GM20000 (cell line): ENCODE measurements around the gene M1AP.

Experiments used
- DNase-seq: peaks from one replicate; pipeline ENCODE4 v3.0.0; 2012; ENCODE audit warnings: low spot score
- TF ChIP-seq, protein P1 (sequence below): IDR thresholded peaks from 2 replicates; pipeline ENCODE4 v1.5.1; 2012; ENCODE audit warnings: mild to moderate bottlenecking, control low read depth; ENCODE audit errors: extremely low read depth, missing control alignments

Gene M1AP

DNA sequence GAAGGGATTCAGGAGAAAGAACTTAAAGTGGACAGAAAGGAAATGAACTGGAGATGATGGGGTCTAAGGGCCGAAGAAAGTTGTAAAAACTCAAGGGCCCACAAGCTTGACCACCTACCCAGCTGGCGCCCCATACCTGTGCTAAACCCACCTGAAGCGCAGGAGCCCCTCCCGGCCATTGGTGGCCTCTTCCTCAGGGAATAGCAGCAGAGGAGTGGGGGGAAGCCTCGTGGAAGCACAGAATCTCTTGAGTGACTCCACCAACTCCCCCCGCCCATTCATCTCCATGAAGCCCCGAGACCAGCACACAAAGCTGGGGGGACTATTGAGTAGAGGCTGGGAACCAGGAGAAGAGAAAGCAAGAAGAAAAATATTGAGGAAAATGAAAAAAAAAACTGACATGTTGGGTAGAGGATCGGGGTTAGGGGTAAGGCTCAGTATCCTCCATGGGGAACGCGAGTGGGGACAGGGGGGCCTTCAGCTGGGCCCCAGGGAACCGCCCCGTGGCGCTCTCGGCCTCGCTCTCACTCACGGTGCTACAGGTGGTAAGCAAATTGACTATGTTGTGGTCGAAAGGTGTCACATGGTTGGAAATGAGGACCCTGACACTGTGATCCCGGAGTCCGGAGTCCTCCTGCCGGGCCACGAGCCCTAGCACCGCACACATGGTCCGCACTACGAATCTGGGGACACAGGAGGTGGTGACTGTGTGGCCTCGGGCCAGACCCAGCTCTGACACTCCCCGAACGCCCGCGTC lies 119.4 kb downstream of the M1AP start:
- peak; percentile 35 for DNase-seq
- TF ChIP-seq, protein P1, sequence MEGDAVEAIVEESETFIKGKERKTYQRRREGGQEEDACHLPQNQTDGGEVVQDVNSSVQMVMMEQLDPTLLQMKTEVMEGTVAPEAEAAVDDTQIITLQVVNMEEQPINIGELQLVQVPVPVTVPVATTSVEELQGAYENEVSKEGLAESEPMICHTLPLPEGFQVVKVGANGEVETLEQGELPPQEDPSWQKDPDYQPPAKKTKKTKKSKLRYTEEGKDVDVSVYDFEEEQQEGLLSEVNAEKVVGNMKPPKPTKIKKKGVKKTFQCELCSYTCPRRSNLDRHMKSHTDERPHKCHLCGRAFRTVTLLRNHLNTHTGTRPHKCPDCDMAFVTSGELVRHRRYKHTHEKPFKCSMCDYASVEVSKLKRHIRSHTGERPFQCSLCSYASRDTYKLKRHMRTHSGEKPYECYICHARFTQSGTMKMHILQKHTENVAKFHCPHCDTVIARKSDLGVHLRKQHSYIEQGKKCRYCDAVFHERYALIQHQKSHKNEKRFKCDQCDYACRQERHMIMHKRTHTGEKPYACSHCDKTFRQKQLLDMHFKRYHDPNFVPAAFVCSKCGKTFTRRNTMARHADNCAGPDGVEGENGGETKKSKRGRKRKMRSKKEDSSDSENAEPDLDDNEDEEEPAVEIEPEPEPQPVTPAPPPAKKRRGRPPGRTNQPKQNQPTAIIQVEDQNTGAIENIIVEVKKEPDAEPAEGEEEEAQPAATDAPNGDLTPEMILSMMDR = no peak

DNA sequence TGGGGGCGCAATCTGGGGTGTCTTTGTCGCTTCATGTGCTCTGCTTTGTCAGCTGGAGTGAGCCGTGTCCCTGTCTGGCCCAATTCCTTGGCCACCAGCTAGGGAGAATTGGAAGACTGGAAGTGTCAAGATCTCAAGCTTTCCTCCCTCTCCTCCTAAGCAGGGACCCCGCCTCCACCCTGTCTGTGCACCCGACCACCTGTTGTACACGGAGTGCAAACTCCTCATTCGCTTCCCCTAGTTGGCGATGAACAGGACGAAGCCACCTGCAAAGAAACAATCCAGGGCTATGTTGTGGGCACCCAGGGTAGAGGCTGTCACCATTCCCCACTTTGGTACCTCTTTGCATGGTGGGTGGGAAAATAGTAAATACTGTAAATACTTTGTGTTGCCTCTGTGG lies 120.4 kb downstream of the M1AP start:
- no peak for DNase-seq
- TF ChIP-seq, protein P1 = no peak

DNA sequence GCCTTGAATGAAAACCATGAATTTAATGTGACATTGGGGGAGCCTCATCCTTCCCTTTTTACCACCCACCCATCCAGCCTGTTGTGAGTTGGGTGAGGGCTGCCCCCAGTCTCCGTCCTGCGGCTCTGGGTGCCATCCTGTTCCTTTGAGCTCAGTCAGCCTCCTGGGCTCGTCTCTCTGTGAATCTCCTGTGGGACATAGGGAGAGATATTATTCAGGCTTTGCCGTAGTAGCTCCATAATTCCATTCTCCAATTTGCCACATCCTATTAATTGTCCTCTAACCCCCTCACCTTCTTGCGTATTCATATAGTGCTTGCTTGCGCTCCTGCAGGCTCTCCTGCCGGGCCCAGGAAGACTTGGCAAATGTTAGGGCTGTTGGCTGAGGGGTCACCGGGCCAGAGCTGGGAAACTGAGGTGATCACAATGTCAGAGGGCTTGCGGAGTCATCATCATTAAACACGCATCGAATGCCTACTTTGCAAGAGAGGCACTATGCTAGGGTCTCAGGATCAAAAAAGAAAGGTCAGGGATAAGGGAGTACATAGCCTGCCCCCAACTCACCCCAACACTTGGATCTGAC lies 121.4 kb downstream of the M1AP start:
- TF ChIP-seq, protein P1 = no peak
- no peak for DNase-seq

DNA sequence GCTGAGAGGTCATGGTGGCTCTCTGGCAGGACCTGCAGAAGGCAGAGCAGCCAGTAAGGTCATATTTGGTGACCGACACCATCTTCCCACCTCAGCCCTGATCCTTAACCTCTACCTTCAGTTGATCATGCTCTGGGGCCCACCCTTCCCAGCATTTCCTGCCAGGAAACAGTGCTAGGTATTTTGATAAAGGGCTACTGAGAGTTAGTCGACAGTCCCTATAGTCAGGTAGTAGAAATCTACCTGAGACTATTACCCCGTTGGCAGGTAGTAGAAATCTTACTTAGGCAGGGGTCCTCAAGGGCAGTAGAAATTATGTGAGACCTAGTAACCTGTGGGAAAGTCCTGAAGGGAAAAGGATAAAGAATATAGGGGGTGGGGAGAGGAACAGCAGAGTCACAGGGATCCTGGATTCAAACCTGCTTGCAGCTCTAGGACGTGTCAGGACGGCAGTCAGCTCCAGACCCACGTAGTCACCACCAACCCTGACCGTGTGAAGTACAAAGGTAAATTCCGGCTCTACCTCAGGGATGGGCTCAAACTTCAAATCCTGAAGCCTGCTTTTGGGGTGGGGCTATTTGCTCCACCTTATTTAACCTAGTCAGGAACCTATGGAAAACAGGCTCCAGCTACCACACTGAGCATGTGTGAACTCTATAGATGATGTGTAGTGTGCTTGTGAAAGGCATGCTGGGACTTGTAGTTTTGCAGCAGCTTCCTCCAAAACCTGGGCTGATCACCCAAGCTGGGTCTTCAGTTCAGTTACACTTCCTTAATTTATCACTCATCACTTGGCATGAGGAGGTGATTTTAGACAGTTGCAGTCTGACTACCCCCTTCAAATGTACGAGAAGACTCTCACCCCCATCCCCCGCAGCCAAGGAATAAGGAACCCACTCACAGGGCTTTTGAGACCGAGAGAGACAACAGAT lies 122.1 kb downstream of the M1AP start, which contains the start of gene DQX1:
Gene DQX1 (minus strand): TSS at position 515 of the 932 bp plus-strand sequence. CDS start 502 bp downstream, at position 13.
- peak; percentile 65 for DNase-seq
- TF ChIP-seq, protein P1 = no peak

DNA sequence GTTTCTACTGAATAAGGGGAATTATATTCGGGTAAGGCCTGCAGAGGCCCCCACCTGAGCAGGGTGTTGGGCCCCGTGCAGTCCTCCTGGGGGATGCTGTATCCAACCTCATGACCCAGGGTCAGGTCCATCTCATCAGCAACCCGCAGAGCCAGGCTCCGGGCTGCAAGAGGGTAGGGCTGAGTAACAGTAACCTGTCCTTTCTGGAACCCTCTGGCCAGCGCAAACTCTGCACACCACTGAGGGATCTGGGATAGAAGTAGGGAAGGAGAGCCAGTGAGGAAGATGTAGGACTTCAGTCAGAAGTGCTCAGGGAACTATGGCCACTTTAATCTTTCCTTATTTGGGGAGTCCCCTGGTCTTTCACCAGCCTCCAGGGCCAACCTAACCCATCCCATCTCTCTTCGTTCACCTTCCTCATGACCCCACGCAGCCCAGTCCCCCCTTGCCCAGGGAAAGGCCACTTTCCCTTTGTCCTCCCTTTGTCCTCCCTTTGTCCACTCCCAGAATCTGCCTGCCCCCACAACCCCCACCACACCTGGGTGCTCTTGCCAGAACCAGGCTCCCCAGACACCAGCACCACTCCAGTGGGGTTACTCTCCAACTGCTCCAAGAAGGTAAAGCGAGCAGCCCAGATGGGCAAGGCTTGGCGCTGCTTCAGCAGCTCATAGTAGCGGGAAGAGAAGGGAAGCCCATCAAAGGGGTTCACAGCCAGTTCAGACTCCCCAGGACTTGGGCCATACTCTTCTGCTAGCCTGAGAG lies 123.0 kb downstream of the M1AP start:
- no peak for DNase-seq
- TF ChIP-seq, protein P1 = no peak

DNA sequence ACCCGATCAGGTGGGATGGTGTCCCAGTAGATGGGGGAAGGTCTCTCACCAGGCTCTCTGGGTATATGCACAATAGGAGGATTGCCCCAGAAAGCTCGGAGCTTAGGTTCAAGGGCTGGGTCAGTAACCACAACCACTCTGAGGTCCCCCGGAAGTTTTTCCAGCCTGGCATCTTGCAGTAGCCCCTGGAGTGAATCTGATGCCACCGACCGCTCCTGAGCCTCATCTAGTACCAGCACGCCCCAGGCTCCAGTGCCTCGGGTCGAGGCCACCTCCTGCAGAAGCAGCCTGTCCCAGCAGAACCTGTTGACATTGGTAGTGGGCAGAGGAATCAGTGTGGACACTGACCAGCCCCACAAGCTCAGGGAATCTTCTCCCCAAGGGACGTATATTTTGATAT lies 124.1 kb downstream of the M1AP start:
- no peak for DNase-seq
- TF ChIP-seq, protein P1 = no peak
